Measurements from ENCODE around the gene SRRM4.
"Not testable (repeated sequence)": the region's sequence is repeated elsewhere in the genome, so short reads cannot be mapped to it uniquely, and the experiment has no call there.

Gene SRRM4

DNA sequence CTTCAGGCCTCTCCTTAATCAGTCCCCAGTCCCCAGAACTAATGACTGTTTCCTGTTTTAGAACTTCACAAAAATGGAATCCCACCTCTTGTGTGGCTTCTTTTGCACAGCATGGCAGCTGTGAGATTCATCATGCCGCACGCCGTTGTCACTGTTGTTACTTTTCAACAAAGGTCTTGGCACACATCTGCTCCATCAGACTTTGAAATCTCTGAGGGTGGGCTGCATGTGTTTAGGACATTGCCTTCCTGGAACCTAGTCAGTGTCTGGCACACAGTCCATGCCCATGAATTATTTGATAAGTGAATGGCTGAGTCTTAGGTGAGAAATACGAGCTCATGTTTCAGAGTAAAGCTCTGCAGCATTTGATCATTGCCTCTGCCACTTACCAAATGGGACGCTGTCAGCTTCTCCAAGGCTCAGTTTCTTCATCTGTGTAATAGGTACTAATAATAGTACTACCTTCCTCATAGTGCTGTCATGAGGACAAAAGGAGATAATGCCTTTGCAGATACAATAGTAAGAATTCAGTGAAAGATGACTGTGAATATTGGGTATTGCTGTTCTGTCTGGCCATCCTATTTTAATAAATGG, 90.4 kb downstream of the SRRM4 start:
- no peak for DNase-seq

DNA sequence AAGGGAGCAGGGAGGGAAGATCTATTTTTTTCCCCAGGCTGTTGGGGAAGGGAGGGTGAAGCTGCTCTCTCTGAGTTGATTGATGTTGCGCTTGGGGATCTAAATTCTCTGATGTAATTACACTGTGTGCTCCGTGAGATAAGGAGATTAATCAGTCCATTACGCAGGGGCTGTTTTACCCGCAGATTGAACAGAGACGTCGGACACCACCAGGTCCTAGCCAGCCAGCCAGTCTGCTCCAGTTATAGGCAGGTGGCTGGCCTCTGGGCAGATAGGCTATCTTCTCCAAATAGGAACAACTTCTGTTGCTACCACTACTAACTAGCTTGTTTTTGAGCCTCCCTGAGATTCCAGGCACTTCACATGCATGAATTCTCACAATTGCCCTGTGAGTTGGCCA, 91.1 kb downstream of the SRRM4 start:
- DNase-seq: no peak

DNA sequence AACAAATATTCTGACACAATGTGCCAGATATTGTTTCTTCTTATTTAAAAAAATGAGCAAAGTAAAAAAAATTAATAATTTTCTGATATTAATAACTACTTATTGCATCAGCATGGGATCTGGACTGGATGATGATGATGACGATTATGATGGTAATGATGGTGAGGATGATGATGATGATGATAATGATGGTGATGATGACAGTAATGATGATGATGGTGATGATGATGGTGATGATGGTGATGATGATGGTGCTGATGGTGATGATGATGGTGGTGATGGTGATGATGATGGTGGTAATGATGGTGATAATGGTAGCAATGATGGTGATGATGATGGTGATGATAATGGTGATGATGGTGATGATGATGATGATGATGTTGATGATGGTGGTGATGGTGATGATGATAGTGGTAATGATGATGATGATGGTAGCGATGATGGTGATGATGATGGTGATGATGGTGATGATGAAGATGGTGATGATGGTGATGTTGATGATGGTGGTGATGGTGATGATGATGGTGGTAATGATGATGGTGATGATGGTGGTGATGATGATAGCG, 94.0 kb downstream of the SRRM4 start:
- no peak for DNase-seq

DNA sequence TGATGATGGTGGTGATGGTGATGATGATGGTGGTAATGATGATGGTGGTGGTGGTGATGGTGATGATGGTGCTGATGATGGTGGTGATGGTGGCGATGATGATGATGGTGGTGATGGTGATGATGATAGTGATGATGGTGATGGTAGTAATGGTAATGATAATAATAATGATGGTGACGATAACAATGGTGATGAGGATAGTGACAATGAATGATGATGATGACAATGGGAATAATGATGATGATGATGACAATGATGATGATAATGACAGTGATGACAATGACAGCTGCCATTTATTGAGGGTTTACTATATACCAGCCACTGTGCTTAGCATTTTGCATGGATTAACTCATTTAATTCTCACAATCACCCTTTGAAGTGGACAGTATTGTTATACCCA, 94.6 kb downstream of the SRRM4 start:
- DNase-seq: no peak

DNA sequence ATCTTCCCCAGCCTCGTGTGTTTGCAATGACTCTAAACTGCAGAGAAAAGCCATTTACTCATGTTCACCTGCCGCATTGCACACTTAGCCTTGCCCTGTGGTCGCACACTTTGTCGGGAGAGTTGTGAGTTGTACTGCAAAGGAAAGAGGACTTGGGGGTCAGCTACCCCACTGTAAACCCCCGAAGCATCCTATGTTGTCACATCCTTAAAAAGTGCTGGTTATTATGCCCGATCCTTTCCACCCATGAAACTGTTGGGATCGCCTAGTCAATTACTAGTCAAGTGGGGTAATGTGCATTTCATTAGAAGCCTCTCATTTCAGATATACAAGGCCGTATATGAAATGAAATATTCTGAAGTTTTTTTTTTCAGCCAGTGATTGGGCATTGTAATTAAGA, 98.2 kb downstream of the SRRM4 start:
- no peak for DNase-seq

DNA sequence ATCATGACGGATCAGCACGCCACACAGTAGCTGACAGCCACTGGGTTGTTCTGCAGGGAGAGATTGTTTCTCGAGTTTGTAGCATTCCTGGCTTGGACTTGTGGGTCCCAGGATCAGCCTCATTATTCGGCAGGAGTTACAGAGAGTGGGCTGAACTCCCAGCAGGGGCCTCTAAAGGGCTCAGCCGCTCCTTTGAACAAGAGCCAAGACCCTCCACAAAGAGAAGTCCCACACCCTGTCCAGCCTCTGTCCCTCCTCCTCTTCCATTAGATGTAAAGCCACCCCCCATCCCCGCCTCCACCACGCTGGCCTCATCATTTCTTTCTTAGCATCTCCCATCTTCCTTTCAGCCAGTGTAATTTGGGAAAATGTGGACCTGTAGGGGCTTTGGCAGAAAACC, 100.7 kb downstream of the SRRM4 start:
- DNase-seq: no peak

DNA sequence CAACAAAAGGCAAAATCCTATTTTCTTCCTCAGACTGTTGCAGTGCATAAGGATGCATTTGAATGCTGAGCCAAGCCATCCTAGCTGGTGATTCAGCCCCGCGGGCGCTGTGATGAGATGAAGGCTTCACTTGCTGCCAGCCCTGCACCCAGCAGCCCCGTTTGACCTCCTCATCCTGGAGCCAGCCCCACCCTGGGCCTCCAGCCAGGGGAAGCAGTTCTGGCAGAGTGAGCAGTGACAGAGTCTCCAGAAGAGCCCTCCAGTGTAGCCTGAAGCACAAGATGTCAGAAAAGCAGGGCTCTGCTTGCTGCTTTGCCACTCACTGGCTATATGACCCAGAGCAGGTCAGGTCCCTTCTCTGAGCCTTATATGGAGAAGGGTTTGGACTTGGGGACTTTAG, 101.2 kb downstream of the SRRM4 start:
- no peak for DNase-seq

DNA sequence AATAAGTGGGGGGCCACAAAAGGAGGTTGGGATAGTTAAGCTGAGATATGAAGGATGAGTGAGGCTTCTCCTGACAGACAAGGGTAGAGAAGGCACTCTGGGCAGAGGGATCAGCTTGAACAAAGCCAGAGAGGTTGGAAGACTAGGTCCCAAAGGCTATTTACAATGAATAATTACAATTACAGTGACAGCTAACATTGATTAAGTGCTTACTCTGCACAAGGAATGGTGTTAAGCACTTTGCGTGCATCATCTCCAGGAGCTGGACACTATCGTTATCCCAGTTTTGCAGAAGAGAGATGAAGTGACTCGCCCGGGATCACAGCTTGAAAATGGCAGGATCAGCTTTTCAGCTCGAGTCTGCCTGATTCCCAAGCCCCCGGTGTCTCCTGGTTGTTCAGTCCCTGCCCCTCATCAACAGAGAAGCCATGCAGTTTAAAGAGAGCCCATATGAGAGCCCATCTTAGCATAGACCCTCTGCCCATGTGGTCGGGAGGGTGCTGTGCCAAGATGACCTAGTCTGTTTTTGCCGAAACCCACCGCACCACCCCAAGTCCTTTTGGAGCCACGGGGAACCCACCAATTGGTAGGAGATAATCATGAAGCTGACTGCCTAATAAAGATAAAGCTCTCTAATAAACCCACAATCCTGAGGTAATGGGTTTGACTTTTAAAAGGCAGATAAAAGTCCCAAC, 107.5 kb downstream of the SRRM4 start:
- no peak for DNase-seq

DNA sequence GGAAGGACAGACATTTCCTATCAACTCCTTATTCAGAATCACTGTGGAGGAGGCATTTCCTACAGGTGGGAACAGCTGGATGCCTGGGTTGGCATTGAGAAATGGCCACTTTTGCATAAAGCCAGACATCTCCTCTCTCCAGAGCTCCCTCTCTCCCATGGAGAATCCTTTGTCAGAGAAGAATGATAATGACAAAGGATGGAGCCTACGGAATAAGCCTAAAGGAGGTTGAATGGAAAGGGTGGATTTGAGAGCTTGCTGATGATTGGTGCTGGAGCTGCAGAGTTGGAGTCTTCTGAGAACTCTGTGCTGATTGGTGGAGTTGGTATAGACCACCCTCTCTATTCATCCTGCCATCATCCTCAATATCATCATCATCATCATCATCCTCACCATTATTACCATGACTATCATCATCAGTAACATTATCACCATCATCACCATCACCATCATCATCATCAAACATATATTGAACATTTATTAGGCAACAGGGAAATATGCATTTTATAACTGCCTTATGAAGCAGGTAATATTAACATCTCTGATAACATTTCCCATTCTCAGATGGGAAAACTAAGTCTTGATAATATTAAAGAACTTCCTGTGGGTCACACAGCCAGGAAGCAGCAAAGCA, 108.2 kb downstream of the SRRM4 start:
- DNase-seq: no peak

DNA sequence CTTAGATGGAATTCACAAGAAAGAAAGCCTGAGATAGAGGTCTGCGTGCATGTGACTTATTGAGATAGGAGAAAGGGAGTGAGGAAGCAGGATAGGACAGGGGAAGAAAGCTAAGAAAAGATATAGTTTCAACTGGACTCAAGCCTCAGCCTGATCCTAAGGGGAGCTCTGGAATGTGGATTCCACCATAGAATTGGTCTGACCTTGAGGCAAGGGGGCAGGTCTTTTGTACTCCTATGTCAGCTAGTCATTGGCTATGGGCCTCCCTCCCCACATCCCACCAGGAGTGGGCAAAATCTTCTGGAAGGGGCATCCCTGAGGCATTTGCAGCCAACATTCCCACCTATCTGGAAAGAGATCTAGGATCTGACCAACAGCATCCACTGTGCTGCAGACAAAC, 108.9 kb downstream of the SRRM4 start:
- no peak for DNase-seq

DNA sequence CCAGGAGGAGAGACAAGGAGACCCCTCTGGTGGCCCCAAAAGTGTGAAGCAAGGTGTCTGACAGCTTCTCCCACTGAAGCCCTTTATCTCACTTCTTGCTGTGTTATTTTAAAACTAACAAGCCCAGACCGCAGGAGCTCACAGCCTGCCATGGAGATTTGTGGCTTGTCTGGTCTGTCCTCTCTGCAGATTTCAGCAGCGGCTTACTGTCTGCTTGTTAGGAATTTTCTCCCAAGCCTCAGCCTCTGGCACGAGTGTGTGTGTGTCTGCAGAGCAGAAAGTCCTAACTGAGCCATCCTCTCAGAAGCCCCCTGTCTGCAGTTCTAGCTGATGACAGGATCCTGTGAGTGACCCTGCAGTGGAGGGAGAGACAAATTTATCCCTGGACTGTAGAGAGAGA, 109.5 kb downstream of the SRRM4 start:
- no peak for DNase-seq

DNA sequence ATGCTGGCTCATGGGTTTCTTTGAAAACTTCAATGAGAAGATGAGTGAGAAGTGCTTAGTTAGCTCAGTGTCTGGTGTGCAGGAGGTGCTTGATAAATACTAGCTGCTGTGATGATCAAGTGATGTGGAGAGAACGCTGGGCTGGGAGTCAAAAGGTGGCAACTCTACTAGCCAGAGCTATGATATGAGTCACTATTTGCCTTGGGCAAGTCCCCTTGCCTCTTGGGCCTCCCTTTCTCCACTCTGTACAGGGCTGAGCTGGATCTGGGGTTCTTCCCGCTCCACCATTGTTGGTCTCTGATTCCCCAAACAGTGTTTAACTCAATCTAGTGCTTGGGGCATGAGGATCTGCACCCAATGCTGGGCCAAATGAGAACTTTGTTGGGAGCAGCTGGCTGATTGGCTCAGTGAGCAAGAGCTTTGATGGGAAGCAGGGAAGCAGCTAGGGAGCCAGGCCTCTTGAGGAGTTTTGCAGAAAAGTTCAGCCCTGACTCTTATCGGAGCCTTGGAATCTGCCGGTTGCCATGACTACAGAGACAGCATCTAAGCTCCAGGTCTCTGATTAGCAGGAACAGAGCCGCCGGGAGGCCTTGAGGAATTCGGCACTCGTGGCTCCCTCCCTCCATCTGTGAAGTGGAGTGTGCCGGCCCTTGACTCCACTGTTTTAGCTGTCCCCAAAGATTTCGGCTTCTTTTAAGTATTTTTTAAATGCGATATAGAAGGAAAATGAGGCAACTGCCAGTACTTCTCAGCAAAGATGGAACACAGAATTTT, 115.3 kb downstream of the SRRM4 start:
- DNase-seq: no peak

DNA sequence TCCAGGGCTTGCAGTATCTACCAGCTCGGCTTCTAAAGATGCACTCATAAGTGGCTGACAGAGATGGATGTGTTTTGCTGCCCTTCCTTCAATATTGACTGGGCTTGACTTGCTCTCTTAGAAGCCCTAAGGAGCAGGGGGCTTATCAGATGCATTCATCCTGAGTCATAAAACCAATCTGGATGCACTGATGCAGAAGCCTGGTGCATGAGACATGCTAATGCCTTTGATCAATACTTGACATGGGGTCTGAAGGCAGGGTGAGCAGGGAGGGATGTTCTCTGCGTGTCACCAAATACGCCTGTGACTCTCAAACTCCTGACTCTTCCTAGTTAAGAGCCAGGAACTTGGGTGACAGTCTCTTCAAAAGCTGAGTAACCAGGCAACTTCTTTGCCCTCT, 119.6 kb downstream of the SRRM4 start:
- no peak for DNase-seq

DNA sequence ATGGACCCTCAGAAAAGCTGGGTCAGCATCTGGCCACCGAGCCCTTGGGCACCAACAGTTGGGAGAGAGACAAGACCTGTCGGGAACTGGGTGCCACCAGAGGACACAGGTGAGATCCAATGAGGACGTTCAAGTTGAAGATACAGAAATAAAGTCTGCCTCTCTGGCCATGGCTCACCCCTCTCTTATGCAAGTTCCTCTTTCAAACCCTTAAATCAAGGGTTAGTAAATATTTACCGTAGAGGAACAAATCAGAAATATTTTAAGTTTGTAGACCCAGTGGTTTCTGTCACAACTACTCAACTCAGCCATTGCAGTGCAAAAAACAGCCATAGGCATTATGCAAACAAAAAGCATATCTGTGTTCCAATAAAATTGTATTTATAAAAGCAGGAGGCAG, 120.9 kb downstream of the SRRM4 start:
- no peak for DNase-seq

DNA sequence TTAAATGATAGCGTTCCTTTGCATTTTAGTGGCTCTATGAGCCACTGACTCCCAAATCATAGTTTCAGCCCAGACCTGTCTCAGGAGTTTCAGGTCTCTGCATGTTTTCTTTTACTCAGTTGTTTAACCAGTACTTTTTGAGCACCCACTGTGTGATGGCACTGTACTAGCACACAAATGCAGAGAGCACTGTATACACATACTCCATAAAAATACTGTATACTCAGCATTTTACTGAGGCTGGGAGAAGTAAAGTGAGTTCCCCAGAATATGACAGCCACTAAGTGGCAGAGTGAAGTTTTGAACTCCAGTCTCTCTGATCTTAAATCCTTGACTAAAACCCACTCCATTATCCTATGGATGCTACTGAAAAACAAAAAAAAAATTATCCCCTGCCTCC, 121.4 kb downstream of the SRRM4 start:
- DNase-seq: no peak

DNA sequence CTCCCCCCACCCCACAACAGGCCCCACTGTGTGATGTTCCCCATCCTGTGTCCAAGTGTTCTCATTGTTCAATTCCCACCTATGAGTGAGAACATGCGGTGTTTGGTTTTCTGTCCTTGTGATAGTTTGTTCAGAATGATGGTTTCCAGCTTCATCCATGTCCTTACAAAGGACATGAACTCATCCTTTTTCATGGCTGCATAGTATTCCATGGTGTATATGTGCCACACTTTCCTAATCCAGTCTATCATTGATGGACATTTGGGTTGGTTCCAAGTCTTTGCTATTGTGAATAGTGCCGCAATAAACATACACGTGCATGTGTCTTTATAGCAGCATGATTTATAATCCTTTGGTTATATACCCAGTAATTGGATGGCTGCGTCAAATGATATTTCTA, 123.6 kb downstream of the SRRM4 start:
- not testable (repeated sequence) for DNase-seq

DNA sequence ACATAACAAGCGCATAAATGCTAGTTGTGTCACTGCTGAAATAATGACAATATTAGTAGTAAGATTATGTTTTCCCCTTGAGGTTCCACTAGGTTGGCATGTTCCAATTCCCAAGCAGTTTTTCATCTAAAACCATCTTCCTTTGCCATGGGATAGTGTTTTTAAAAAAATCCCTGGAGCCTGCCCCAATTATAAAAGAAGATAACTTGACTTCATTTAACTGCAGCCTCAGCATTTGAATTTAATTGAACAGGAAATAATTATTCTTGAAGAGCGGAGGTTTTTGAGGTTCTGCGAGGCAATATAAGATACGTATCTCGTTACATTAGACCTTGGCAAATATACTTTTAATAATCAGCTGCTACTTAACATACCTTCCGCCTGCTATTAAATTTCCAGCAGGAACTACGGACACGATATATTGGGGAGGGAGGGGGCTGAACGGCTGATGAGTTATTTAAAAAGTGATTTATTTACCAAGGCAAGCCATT, 132.2 kb downstream of the SRRM4 start:
- no peak for DNase-seq

DNA sequence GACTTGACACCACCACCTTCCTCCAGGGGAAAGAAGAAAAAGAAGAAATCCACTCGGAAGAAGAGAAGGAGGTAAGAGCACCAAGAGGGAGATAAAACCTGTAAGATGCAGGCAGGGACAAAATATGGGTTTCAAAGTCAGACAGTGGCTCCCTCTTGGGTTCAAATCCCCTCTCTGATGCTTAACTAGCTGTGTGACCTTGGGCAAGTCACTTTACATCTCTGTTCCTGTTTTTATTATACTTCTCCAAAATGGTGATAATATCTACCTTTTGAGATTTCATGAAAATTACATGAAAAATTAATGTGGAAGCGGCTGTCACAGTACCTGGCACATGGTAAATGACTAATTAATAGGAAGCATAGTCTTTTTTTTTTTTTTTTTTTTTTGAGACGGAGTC, 133.0 kb downstream of the SRRM4 start:
- DNase-seq: no peak

DNA sequence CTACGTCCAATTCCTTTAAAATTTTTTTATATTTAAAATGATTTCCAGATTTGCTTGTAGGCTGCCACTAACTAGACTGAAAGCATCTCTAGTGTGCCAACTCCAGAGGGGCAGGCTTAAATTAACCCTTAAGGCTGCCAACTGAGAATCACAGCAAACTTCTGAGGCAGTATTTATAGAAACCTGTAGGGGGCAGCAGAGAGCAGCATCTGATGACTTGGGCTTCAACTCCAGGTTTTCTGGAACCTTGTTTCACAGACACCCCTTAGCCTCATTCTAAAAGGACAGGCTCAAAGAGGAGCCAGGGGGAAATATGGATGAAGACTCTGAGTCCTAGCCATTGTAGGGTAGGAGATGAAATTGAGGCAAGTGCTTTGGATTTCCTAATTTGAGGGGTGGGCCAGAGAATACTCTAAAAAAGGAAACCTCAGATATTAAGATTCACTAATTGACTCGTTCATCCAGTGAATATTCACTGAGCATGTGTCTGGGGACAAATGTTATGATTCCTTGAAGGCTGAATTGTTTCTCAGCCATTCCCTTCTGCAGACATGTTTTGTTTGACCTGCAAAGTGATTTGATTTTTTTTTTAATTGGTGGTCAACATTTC, 134.1 kb downstream of the SRRM4 start:
- no peak for DNase-seq

DNA sequence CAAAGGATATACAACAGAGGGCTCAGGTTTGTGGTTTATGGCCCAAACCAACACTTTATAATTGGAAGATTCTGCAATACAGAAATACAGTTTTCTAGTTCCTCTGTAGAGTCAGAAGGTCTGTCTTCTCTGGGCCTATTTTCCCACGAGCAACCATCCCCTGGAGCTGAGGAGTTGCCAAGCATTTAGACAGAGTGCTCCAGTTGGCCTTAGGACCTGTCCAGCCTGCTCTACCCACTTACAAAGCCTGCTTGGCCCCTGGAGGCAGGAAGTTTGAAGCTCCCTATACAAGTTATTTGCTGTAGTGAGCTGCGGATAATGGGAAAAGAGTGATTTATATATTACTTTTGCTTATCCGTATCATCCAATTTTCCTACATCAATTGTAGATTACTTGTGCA, 136.6 kb downstream of the SRRM4 start:
- DNase-seq: no peak

DNA sequence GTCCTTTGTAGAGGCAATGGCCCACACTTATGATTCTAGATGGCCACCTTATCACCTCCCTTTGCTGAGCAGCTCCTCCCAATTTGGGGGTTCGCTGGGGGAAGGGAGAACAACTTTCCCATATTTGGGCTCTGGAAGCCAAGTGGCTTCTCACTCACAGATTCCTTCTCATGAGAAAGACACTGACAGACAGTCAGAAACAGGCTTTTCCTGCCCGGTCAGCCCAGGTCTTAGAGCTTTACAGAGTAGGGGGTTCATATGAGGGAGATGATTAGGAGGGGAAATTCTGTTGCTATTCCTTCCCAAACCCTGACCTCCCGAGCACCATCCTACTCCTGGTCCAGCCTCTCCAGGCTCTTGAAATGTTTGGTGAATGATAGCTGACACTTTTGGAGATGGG, 137.3 kb downstream of the SRRM4 start:
- DNase-seq: no peak

DNA sequence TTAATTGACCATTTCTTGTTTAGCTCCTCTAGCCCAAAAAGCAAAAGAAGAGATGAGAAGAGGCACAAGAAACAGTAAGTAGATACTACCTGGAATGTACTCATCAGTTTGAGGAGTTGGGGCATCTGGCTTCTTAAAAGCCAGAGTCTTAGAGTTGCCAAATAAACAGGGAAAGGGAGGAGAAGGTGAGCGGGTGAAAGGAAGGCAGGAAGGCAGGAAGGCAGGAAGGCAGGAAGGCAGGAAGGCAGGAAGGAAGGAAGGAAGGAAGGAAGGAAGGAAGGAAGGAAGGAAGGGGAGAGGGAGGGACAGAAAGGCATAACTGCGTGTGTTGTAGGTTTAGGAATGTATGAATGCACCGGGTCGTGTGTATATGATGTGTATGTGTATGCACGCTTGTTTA, 140.7 kb downstream of the SRRM4 start:
- no peak for DNase-seq

DNA sequence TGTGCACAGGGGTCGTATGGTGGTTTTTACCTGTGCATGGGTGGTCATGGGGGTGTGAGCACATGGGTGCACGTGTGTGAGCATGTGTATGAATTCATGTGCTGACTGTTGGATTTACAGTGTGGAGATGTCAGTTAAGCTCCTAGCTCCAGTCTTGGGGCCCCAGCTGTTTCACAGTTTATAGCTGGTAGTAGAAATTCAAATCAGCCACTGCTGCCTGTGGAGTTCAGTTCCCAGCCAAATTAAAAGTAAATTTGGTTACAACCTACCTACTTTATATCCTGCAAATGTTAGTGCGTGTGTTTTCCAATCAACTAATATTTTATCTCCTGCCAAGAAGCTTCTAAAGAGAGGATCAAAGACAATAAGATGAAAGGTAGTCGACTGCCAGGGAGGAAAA, 141.4 kb downstream of the SRRM4 start:
- DNase-seq: no peak

Measured in T-helper 9 cell (primary cell).